Measurements from ENCODE around the gene KCNK18. TPM values are rescaled to one million over a fixed set of nuclear protein-coding genes. Genes with fewer than 3 reads are reported as not detected.

KCNK18 gene
- total RNA-seq, 2 experiments from 2014 or later: not detected

Small RNA genes within 50 kb of the gene (microRNA-seq; reads per million reads assigned to microRNA genes)
- not detected for gene MIR3663 (ENCODE audit: borderline microRNAs expressed, borderline number of aligned reads, borderline replicate concordance)

Other genes starting within 250 kb of the KCNK18 start
- under 1 TPM; 0.29 to 0.53 TPM for gene SHTN1, start 192.3 kb upstream of the KCNK18 start, total RNA-seq
- not detected for gene VAX1, start 59.2 kb upstream of the KCNK18 start, total RNA-seq
- not detected for gene SLC18A2, start 43.6 kb downstream of the KCNK18 start, total RNA-seq
- gene PDZD8, start 178.0 kb downstream of the KCNK18 start, total RNA-seq: 10 to 100 TPM; 14.3 to 16.2 TPM